HG02885 (cell line): ENCODE measurements around the gene LRRC8C.
A peak's percentile ranks its signal among the peaks of the same experiment; 100 is the strongest.
"Not testable (repeated sequence)": the region's sequence is repeated elsewhere in the genome, so short reads cannot be mapped to it uniquely, and the experiment has no call there.

Experiments
- ATAC-seq: cut with Tn5 transposase; IDR thresholded peaks from one replicate; pipeline ENCODE4 v1.9.1; 2021; ENCODE audit warnings: mild to moderate bottlenecking; ENCODE audit not compliant: unreplicated experiment, poor library complexity

Gene LRRC8C

DNA sequence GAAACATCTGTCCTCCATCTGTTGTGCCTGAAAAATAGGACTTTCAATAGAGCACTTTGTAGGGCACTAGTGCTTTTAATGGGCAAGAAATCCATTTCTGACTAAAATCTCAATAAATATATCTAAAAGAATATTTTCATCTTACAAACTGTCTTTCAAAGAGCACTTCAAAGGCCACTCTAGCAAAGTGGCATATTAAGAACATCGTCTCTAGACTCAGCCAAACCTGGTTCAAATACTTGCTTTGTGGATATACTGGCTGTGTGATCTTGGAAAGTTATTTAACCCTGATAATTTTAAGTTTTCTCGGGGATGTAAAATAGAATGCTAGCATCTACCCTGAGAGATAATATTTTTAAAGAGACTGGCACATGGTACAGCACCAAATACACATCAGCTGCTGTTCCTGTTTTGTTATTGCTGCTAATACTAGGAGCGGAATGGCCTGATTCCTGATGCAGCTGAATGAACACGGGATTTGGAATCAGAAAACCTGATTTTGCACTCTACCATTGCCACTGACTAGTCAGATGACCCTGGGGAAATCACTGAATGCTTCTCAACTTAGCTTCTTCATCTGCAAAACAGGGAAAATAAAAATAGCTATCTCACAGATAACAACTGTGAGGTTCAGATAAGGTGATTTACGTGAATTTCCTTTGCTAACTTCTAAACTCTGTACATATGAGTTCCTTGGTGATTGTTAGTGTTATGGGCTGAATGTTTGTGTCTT lies 25.2 kb upstream of the LRRC8C start:
- no peak for ATAC-seq

DNA sequence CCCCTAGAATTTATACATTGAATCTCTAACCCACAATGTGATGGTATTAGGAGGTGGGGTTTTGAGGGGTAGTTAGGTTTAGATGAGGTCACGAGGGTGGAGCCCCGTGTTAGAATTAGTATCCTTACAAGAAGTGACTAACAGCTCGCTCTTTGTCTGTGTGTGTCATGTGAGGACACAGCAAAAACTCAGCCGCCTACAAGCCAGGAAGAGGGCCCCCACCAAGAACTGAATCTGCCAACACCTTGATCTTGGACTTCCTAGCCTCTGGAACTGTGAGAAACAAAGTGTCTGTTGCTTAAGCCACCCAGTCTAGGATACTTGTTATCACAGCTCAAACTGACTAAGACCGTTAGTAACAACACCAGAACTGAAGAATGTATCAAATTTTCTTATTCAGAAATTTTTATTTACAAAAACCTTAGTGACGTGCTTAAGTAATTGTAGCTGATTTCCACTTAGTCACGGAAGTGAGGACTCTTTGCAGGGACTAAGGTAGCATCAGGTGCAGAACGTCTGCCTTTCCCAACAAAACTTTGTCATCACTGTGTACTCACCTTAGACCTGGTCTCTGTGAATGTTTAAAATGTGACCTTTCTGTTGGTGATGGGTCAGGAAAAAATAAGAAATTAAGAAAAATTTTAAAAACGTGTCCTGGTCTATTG lies 24.5 kb upstream of the LRRC8C start:
- ATAC-seq, result no peak

DNA sequence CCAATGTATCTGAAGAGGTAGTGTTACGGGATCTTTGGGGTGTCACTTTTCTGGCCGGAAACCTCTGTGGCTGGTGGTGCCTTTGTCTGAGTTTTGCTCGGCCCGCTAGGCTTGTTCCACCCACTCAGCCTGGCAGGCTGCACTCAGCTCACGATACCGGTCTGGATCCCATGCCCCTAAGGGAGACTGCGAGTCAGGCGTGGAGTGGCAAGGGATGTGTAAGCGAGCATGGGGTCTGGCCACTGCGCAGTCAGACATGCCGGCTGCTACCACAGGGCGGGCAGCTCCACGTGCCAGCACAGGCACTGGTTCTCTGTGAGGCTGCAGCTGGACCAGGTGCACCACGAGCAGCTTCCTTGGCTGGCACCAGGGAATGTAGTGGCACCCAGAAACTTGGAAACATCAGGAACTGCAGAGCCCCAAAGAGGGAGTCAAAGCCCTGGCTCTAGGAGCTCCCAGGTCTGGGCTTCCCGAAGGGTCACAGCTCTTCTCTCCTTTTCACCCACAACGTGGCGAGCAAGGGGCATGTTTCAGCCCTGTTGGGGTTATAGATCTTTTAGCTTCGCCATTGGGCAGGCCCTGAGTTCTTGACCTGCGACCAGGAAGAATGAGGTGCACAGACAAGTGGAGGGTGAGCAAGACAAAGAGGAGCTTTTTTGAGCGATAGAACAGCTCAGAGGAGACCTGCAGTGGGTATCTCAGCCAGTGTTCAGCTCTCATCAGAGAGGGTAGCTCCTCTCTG lies 23.8 kb upstream of the LRRC8C start:
- ATAC-seq, result no peak

DNA sequence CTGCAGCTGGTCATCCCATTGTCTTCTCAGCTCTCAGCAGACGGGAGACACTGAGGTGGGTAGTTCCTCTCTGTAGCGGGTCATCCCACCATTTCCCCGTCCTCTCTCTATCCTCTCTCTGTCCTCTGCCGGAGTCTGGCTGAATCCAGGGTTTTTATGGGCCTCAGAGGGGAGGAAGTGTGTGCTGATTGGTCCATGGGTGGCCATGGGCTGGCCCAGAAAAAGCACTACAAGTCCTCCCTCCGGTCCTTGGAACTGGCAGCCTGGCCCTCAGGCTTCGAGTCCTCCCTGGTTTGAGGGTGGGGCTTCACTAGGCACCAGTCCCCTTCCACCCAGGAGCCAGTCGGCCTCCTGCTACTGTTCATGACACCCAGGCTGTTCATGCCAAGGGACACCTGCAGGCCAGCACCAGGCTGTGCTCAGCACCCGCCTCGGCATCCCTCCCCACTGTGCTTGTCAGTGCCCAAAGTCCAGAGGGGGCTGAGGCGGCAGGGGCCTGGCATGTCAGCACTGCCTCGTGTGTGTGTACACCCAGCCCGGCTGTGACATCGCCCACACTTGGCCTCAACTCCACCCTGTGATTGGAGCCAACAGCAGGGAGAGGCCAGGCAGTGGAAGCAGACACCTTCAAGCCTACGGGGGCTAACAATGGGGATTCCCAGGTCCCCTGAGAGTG lies 23.0 kb upstream of the LRRC8C start:
- no peak for ATAC-seq

DNA sequence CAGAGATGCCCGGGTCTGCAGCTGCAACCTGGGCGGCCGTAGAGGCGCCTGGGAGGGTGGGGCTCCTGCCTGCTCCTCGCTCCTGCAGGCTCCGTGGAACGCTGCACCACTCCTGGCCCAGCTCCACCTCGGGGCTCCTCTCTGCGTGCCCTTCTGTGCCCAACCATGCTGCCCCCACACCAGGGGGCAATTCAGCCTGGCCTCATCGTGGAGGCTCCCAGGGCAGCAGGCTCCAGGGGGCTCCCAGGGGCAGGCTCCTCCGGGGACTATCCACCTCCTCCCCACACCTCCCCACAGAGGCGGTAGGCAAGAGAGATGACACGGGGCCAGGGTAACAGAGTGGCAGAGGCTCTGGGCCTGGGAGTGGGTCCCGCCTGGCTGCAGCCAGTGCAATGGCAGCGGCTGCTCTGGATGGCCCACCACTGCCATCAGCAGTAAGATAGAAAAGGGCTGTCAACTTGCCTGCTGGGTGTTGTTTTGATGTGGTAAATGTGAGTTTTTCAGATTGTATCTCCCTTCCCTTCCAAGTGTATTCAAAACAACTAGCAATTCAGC lies 22.4 kb upstream of the LRRC8C start:
- ATAC-seq, result no peak

DNA sequence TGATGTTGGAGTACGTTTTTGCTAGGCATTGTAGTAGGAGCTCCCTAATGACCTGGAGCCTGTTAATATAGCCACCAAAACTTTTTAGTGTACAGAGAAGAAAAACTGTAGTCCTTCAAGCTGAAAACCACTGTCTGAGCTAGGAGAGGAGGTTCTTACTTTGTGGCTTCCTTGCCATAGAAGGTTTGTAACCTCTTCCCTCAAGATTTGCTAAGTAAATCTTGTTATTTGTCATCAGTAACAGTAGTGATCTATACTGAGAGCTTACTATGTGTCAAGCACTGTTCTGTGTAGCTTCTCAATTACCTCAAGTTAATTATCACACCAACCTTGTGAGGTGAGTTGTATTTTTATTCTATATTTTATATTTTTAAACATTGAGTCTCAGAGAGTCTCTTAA lies 21.2 kb upstream of the LRRC8C start:
- peak; percentile 98 for ATAC-seq

DNA sequence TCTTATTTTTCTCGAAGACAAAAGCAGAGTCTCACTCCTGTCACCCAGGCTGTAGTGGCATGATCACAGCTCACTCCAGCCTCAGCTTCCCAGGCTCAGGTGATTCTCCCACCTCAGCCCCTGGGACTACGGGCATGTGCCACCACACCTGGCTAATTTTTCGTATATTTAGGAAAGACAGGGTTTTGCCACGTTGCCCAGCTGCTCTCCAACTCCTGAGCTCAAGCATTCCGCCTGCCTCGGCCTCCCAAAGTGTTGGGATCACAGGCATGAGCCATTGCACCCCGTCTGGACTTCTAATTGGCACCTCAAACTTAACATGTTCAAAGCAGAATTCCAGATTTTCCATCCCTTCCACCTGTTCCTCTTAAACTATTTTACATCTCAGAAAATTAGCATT lies 19.0 kb upstream of the LRRC8C start:
- ATAC-seq, result no peak

DNA sequence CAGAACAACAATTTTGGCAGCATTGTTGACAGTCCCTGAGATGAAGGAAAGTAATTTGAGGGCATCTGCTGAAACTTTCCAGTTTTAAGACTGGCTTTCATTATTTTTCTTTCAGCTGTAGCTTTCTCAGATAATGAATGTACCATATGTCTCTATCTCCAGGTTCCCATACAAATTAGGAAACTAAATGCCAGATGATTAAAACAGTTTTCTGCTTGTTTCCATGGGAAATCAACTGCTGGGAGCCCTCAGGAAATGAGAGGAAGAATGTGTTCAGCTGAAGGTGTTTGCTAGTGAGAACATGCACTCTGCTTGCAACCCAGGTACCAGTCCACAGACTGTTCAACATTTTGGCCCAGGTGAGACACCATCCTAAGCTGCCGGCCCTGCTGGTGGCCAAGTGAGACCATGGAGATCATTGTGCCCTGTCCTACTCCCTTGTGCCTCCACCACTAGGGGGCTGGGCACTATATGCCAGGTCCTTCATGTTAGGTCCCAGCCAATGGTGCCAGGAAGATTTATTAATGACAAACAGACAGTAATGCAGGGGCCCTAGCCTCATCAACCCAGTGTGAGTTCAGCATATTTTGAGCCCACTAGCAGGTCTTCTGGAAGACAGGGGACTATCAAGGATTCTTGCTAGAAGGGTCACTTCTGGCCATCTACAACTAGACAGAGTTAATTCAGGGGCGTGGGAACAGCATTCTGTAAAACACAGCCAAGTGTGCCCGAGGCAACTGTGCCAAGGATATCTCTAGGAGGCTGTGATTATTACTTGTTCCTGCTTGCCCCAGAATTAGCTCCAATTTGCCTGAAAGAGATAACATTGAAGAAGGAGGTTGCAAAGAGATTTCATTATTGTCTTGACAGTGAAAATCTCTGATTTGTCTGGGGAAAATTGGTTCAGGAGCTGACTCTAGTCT lies 17.0 kb upstream of the LRRC8C start:
- no peak for ATAC-seq

DNA sequence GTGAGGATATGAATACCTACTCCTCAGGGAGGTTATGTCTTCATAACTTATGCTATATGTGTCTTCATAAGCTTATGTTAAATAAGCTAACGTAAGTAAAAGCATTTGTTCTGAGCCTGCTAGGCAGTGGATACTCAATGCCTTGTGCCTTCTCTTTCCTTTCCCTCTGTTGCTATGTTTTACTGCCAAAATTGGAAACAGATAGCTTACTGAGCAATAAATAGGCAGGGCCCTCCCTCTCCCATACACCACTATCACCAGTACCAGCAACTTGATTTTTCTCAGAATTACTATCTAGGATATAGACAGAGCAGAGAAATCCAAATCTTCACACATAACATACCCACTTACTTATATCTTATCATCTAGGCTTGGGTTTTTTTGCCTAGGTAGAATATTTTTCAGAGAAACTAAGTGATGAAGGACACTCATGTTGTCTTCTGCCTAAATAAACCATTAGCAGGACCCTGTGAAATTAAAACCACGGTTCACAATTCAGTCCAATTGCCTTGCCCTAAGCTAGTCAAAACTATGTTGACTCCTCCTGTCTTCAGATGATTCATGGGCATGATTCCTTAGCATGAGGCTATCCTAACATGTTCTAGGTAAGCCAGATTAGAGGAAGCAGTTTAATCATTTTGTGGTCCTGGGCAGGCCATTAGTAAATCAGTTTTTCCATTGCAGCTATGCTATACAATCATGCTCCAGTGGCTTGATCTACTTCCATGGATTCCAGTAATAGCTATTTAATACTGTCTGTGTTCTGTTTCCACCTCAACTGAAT lies 15.9 kb upstream of the LRRC8C start:
- no peak for ATAC-seq

DNA sequence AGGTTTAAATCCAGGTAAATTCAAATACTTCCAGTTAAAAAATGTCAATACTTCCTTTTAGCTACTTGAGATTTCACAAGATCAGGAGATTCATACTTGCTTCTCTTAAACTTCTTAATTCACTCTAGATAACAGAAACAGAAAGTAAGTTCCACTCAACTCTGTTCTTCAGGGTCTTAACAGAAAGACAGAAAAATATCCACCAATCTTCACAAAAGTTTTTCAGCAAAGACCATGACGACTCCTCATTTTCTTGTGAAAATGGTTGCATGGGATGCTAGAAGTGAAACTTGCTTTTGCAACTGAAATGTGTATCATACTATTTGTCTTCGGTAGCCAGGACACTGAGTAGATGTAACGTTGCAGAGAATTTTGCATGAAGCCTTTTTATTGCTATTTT lies 12.3 kb upstream of the LRRC8C start:
- ATAC-seq, result no peak

DNA sequence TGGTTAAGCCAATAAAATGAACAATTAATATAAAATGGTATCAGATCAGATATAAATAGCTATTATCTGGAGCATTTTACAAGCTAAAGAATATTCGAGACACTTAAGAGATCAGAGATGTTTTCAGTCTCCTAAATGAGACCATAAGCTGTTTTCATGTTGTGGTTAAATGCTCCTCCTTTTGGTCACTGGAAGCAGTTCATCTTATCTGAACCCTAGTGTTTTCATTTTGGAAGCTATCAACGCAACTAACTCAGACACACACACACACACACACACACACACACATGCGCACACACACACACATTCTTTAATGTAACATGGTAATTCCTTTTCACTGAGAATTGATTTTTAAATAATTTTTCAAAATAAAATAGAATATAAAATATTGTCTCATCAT lies 10.0 kb upstream of the LRRC8C start:
- no peak for ATAC-seq

DNA sequence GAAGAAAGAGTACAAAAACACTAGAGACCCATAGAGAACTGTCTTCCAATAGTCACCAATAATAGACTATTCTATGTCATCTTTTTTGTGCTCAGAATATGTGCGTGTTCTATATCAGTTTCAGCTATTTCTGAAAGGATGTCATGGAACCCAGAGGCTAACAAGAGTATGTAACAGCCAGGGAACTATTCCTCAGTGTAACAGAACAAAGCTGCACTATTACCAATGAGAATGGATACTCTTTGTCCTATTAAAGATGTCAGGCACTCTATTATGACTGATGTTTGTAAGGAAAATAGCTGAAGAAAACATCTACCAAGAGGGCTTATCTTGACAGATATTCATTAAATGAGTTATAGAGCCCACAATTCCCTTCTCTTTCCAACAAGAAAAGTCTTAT lies 8.6 kb upstream of the LRRC8C start:
- no peak for ATAC-seq

DNA sequence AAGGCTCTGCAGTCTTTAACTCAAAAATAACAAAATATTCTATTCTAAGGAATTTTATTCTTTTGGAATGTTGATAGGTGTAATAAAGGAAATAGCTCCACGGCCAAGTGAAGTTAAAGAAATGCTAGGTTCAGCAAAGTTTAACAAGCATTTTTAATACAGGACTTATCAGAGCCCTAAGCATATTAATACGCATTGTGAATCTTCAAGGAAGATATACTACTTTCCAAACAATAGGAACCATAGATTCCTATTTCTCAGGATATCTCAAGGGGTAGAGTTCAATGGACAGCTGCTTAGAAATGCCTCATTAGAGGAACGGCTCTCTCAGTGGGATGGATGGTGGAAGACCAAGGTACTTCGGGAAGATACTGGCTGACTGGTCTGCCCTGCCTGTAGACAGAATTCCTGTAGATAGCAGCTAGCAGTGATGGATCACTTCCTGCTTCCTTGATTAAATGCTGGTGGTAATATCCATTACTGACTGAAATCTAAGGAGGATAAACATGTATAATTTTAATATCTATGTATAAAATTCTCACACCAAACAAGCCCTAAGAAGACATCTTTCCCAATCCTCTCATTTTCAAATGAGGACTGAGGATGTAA lies 8.1 kb upstream of the LRRC8C start:
- ATAC-seq, result no peak

DNA sequence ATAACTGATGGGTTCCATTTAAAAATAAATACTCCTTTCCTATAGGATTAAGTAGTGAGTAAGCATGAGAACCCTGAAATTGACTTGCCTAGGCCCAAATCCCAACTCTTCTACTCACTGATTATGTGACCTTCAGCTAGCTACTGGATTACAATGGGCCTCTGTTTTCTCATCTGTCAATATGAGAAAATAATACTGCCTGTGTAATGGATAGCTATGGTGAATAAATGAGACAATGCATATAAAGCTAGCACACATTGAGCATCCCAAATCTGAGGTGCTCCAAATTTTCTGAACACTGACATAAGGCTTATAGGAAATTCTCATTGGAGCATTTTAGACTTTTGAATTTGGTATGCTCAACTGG lies 5.3 kb upstream of the LRRC8C start:
- ATAC-seq, result no peak

DNA sequence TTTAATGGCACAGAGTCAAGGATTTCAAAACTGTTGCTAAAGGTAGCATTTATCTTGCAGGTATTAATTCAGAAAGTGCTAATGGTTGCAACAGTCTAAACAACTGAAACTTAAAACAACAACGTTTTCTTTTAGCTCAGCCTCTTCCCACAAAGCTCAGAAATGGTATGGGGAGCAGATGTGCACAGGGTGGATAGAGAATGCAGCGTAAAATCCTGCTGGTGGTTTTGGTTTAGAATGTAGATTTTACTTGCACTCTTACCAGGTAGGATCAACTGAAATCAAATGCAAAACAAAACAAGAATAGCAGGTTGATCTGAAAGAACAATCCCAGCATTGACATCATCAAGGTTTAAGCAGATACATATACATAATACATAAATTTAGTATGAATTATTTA lies 3.8 kb upstream of the LRRC8C start:
- no peak for ATAC-seq

DNA sequence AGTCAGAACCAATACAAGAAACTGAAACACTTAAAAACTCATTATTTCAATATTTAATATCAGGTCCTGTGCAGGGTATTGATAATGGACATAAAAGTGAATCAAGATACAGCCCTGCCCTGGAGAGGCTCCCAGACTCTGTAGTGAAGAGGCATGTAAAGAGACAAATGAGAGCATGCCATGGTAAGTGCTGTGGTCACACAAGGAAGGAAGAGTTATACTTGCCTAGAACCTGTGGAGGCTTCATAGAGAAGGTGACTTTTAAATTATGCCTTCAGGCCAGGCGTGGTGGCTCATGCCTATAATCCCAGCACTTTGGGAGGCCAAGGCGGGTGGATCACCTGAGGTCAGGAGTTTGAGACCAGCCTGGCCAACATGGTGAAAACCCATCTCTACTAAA lies 3.3 kb upstream of the LRRC8C start:
- ATAC-seq, result not testable (repeated sequence)

DNA sequence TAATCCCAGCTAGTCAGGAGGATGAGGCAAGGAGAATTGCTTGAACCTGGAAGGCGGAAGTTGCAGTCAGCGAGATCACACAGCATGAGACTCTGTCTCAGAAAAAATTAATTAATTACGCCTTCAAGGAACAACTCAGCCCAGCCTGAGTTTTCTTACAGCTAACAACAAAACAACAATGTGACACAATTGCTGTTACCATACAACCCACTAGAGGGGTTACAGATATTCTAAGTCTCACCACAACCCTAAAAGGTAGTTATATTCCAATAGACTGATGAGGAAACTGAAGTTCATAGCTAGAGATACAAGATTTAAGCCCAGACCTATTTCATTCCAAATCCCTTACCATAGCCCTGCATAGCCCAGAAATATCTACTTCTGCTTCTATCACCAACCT lies 2.9 kb upstream of the LRRC8C start:
- no peak for ATAC-seq

DNA sequence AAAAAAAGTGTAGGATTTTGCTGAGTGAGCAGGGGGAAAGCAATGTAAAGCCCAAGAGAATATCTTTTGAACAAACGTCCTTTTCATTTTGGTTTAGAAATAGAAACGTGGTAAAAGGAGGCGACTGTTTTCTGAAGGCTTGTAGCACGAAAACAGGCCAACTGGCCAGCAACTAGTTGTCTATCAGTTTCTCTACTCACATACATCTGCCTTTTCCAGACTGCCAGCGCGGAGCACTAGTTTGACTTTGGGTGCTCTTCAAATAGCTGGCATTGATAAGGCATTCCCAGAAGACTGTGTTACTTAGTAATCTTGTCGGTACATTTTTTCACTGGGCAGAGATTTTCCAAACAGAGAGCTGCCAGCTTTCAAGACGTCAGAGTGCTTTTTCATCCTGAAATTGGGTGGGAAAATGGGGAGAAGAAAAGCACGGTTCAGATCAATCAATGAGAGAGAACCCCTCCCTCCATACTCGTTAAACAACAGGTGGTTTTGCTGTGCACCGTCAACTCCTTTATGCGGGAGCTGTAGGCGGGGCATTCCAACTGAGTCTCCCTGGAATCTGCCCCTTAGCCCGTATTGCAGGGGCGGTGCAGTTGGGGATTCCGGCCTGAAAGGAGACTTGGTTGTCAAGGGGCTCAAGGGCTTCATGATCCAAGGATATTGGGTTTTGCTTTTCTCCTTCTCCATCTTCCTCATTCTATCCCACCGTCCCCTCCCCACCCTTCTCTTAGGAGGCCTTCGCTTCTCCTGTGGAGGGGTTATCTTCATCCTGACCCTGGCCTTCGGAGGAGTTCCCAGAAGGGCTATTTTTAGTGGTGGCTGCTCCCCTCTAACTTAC lies 884 bp upstream of the LRRC8C start:
- no peak for ATAC-seq
